NCI-H2107 treated with DMSO at 0.1 percent for 48 hours (cell line): ENCODE data around the gene MRPS25.

Experiments
- DNase-seq: peaks from one replicate; lab custom pipeline; 2025; ENCODE audit not compliant: unreplicated experiment; lab: John Stamatoyannopoulos, UW

Gene MRPS25

DNA sequence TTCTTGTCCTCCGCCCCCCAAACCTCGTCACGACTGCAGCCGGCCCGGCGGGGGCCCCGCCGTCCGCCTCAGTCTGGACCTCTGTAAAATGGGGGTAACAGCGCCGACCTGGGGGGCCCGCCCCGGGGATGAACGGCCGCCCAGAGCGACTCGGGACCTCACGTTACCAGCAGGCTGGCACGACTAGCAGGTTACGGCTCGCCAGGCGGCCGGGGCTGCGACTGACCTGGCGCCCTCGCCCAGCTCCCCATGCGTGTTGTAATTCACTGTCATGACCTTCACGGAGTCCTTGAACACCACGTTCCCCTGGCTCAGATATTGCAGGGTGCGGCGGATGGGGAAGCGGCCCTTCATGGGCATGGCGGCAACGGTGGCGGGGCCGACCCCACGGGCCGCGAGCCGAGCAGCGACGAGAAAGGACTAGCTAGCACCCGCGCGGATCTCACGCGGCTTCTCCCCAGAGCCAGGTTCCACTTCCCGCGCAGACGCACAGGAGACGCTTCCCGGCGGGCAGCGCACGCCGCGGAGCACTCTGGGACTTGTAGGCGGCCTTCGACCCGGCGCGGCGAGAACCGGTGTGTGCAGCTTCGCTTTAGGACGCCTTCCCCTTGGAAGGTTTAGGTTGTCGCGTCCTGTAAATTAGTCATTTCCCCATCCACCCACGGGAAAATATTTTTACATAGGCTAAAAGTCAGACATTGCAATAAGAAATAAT is at the start of gene MRPS25:
Gene MRPS25, minus strand, starts transcription at position 481 of the 715 bp plus-strand sequence. Its CDS starts 121 bp downstream, at position 360.
- DNase-seq: peak; percentile 34

GRCh38 chr3:15113884-15114283 is 48.8 kb upstream of the MRPS25 start:
- DNase-seq: no peak

DNA sequence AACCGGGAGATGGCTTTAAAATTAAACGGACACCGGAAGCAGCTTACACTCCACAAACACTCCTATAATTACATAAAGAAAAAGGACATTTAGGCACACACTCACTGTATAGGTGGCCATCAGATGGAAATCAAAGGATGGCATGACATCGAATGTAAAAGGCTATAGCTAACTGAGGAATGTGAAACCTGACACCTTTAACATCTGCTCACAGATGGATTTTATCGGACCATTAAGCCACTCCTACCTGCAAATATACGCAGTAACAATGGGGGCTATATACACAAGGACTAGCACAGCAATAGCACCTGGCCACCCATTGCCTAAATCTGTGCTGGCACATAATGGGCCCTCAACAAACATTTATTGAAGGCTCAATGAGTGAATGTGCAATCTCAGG is 48.4 kb upstream of the MRPS25 start:
- no peak for DNase-seq

DNA sequence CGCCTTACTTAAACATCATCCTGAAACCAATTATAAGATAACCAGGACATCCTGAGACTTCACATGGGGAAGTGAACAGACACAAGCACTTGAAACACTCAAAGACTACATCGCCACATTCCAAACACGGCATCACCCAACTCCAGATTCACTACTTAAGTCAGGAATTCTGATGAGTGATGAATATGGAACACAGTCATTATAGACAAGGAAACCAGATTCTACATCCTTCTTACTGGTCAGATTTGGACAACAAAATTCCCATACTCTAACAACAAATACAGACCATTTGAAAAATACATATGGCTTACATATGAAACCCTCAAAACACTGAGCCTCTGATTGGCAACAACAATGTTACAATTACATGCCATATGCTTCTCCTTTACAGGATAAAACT is 46.9 kb upstream of the MRPS25 start:
- no peak for DNase-seq

GRCh38 chr3:15110206-15110605 is 45.1 kb upstream of the MRPS25 start:
- no peak for DNase-seq

- no peak for DNase-seq
These were observed 43.8 kb upstream of the MRPS25 start for GRCh38 chr3:15108869-15109268.

DNA sequence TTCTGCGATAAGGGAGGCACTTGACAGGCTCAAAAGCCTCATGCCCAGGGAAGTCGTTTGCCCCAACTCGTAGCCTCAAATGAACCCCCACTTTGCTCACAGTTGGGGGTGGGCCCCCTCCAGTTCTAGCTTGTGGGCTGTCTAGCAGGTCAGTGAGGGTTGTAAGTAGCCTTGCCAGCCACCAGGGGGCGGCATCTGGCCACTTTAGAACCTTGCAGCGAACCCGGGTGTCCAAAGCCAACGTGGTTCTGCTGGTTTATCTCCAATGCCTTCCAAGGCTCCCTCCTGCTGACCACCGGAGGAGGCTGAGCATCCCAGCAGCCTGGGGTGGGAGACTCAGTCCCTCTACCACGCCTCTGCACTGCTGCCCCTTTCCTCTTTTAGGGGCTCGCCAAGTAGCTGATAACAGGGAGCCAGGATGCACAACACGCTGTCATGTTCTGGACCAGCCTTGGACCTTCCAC is 43.0 kb upstream of the MRPS25 start:
- DNase-seq: peak; percentile 1

DNA sequence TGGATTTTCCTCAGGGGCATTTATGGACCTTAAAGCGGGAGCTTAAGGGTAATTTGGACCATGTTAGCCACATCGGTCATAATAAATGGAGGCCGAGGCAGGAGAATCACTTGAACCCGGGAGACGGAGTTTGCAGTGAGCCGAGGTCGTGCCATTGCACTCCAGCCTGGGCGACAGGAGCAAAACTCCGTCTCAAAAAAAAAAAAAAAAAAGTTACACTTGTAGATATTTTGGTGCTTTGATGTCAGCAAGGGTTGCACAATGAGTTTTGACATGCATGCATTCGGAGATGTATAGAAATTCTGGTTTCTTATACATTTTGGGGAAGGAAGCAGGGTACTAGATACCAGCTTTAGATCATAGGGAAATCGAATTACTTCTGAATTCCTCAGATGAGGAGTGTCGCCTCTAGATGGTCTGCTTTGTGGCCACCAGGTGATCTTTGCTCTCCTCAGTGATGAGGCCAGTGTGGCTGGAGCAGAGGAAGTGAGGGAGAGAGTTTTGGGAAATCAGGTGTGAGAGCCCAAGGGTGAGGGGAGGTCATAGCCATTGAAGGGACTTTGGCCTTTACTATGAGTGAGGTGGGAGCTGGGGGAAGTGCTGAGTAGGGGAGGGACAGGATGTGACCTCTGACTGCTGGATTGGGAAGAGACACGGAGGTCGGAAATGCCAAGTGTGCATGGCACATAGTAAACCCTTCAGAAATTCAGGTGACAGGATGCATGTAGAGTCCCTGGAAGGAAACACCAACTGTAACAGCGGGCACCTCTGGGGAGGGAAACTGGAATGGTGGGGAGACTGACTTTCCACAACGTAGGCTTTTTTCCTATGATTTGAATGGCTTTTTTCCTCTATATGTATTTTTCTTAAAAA is 42.2 kb upstream of the MRPS25 start:
- no peak for DNase-seq

GRCh38 chr3:15102836-15103235 is 37.7 kb upstream of the MRPS25 start:
- no peak for DNase-seq

- DNase-seq: no peak
These were observed 37.1 kb upstream of the MRPS25 start for GRCh38 chr3:15102256-15102655.

DNA sequence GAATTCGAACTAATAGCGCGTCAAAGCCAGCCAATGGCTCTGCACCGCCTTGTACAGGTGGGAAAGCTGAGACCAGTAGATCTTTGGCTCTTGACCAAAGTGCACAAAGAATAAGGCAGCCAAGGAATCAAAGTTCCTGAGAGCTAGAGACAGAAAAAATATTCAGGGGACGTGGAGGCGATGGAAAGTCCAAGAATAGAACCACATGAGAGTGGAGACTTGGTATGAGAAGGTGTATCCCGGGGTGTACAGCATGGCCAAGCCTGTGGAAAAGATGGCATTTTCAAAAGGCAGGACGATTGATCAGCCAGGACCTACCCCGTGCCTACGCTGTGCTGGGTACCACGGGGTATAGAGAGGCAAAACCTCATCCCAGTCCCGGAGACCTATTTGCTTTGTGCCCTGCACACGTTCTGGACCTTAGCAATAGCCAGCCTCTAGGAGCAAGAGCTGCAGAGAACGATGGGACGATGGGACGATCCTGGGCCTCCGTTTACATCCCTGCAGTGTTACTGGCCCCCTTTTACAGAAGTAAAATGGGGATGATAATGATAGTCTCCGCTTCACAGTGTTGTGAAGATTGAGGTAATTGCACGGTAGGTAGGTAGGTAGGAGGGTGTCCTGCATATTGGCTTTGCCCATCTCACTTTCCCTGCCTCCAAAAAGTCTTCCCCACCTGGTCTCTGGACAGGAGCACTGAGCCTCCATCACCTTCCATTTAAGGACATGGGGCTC is 34.4 kb upstream of the MRPS25 start:
- peak; percentile 46 for DNase-seq

DNA sequence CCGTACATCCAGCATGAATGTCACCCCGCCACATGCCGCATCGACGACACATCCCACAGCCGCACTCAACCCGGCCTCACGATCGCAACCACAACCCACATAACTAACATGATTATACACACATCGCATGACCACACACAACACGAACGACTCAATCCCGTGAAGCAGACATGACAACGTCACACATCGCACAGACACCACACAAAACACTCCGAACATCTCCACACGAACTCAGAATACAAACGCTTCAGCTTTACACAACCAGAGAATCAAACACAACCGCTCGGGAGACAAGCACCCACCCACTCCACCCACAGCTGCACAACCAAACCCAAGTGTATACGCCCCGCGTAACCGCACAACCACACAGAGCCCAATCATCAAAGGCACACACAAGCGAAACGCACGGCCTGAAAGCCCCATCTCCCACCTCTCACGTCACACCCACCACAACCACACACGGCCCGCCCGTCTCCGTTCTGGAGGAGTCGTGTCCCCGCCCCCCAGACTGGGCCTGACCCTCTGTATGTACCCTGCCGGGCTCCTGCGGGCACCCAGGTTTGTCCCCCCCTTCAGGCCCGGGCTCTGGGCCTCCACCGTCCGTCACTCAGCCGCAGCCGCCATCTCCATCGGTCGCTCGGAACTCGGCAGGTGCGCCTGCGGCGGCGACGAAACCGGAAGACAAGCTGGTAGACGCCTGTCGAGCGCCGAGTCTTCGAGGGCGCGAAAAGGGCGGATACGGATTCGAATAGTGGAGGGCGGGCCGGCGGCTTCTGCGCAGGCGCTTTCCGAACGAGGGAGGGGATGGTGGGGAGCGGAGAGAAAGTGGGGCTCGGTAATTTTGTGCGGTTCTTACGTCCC is 33.6 kb upstream of the MRPS25 start, which contains the start of gene RBSN:
Gene RBSN, minus strand, starts transcription at position 646 of the 861 bp plus-strand sequence. CDS start 3,028 bp downstream, outside the sequence.
- peak; percentile 76 for DNase-seq

- no peak for DNase-seq
These were observed 32.8 kb upstream of the MRPS25 start for GRCh38 chr3:15097891-15098290.

GRCh38 chr3:15096046-15096445 is 30.9 kb upstream of the MRPS25 start:
- DNase-seq: no peak

GRCh38 chr3:15094187-15094875 is 29.2 kb upstream of the MRPS25 start:
- DNase-seq: no peak

DNA sequence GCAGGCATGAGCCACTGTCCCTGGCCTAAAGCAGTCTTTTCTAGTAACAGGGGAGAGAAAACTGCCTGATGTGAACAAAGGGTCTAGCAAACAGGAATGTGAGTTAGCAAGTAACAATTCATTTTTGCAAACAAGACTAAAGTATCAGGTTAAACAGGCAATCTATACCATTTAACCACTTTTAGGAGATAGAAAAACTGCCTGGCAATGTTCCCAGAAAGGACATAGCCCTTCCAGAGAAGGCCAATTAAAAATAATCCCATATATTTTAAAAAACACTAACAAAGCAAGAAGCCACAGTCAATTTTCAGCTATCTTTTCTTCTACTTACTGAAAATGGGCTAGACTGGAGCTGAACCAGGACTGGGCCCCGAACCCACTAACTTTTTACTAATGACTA is 27.6 kb upstream of the MRPS25 start:
- DNase-seq: no peak

DNA sequence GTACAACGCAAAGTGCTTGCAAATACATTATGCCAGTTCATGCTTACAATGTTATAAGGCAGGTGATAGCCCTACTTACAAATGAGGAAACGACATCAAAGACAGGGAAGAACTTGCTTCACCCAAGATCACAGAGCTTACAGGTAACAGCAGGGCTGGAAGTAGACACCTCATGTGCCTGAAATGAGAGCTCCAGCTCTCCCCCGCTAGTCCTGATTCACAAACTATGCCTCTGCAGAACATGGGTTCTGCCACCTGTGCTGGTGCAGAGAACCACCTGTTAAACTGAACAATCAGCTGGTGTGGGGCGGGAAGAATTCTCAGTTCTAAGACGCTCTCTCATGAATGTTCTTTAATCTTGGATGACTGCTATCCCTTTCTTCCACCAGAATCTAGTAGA is 26.5 kb upstream of the MRPS25 start:
- no peak for DNase-seq

GRCh38 chr3:15089201-15089600 is 24.1 kb upstream of the MRPS25 start:
- DNase-seq: no peak

DNA sequence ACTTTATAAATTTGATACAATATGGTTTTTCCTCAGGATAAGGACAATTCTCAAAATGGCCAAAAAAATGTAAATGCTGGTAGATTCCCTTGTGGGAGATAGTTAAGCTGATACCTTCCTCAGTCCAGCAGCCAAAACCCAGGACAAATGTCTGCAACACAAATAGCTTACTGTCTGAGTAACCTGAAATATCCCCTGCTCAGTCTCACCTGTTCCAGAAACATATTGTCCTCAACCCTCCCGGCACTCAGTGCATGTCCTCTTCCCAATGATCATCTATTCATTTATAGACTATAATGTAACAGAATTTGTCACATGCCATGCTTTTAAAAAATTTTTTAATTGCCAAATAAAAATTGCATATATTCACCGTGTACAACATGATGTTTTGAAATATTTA is 21.6 kb upstream of the MRPS25 start:
- DNase-seq: no peak

DNA sequence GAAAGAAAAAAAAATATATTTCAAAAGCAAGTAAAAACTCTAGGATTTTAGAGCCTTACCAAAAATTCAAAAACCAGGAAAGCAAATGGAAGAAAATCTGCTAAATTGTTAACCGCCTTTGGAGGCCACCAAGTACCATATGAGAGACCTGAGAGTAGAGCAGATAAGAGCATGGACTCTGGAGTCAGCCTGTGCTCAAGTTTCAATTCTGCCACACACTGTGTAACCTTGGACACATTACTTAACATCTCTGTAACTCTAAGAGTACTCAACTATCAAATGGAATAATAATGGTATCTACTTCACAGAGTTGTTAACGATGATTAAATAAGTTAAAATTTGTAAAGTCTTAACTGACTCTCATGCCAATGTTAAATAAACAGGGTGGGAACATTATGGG is 21.1 kb upstream of the MRPS25 start:
- no peak for DNase-seq
